ENCODE measurements around the gene ADAM15. TPM values are rescaled to one million over a fixed set of nuclear protein-coding genes. Genes with fewer than 3 reads are reported as not detected.

The ADAM15 gene
- total RNA-seq, 1 experiment from 2014 or later, result 38.4 TPM

DNA sequence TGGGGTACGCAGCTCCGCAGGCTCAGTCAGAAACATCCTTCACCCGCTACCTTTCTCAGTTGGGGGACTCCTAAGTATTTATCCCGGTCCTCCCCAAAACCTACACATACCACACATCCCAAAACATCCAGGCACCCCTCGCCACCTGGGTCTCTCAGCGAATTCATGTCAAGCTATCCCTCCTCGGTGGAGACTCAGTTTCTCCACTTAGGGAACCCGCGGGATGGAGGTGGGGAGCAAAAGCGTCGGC lies 49.8 kb upstream of the ADAM15 start:
- H3K36me3 Mint-ChIP-seq, result no peaks in the 10 kb centered on the region
- peaks cover 34% of the 10 kb centered on the region for H3K4me1 Mint-ChIP-seq
- peak overlapping the region; percentile 63; the same call in 1 of the 2 replicates for H3K27ac Mint-ChIP-seq
- no peak for TF ChIP-seq ZNF263 (CRISPR knock-in tag; IDR thresholded peaks at IDR 0.05; ENCODE audit: low read depth)
- no peak for TF ChIP-seq SP1 (CRISPR knock-in tag; conservative IDR thresholded peaks at IDR 0.05)
- TF ChIP-seq, protein P1, sequence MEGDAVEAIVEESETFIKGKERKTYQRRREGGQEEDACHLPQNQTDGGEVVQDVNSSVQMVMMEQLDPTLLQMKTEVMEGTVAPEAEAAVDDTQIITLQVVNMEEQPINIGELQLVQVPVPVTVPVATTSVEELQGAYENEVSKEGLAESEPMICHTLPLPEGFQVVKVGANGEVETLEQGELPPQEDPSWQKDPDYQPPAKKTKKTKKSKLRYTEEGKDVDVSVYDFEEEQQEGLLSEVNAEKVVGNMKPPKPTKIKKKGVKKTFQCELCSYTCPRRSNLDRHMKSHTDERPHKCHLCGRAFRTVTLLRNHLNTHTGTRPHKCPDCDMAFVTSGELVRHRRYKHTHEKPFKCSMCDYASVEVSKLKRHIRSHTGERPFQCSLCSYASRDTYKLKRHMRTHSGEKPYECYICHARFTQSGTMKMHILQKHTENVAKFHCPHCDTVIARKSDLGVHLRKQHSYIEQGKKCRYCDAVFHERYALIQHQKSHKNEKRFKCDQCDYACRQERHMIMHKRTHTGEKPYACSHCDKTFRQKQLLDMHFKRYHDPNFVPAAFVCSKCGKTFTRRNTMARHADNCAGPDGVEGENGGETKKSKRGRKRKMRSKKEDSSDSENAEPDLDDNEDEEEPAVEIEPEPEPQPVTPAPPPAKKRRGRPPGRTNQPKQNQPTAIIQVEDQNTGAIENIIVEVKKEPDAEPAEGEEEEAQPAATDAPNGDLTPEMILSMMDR (IDR thresholded peaks at IDR 0.05), result no peak
- DNase-seq (ENCODE audit: low spot score) (no peak), ATAC-seq (no peak)
- ChIA-PET POLR2A (interaction anchor here (0.8 to 13.0 kb wide), 5 partner anchors 15 to 30 kb away, joined by 3 to 176 read pairs (median 21); partner anchors contain the start of genes CKS1B, FLAD1 and SHC1), CTCF (interaction anchor here (0.6 to 10.3 kb wide), 16 partner anchors 9 to 172 kb away, joined by 3 to 176 read pairs (median 7); partner anchors contain the start of genes ADAM15, KRTCAP2, LENEP and PBXIP1)
- H3K4me3 Mint-ChIP-seq, result peak overlapping the region; percentile 88
- no peaks in the 10 kb centered on the region for H3K9me3 Mint-ChIP-seq
- H3K27me3 Mint-ChIP-seq (ENCODE audit: low read depth), result no peaks in the 10 kb centered on the region; the same call in 1 of the 2 replicates

DNA sequence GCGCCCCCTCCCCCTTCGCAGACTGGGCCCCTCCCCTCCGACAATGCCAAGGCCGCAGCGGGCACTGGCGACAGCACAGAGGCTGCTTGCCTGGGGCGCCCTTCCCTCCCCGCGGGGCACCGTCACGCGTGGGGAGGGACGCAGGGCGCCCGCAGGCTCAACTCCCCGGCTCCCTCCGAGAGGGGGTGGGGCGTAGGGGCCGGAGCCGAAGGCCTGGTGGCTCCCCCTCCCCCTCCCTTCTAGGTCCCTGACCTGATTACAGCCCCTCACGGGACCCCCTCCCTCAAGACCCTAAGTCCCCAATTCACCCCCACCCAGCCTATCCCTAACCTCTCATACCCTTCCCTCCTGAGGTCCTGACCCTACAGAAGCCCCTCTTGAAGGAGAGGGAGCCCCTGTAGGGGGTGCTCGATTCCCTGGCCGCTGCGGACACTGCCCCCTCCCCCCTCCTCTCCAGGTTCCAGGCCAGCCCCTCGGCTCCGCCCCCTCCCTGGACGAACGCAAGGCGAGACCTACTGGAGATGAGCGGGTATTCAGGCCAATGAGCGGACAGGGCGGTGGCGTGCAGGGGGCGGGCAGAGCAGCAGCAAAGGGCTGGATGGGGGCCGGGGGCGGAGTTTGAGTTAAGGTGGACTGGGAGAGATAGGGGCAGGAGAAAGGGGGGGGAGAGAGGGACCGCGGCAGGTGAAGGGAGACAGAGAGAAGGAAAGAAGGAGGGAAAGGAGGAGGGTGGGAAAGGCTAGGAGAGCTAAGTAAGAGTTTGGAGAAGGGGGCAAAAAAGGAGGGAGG lies 49.2 kb upstream of the ADAM15 start:
- CTCF ChIA-PET, result interaction anchor here (0.6 to 10.3 kb wide), 22 partner anchors 9 to 171 kb away, joined by 3 to 176 read pairs (median 6); partner anchors contain the start of genes ADAM15, KRTCAP2, LENEP and PBXIP1
- peak; percentile 73 for ATAC-seq
- POLR2A ChIA-PET, result interaction anchor here (0.8 to 13.0 kb wide), 5 partner anchors 14 to 31 kb away, joined by 3 to 176 read pairs (median 21); partner anchors contain the start of genes CKS1B, FLAD1 and SHC1
- H3K4me1 Mint-ChIP-seq, result peaks cover 39% of the 10 kb centered on the region
- no peaks in the 10 kb centered on the region; the same call in 1 of the 2 replicates for H3K27me3 Mint-ChIP-seq (ENCODE audit: low read depth)
- no peaks in the 10 kb centered on the region for H3K36me3 Mint-ChIP-seq
- peak overlapping the region; percentile 88 for H3K4me3 Mint-ChIP-seq
- peak; percentile 100 for DNase-seq (ENCODE audit: low spot score)
- peak overlapping the region; percentile 57; the same call in 1 of the 2 replicates for H3K27ac Mint-ChIP-seq
- no peaks in the 10 kb centered on the region for H3K9me3 Mint-ChIP-seq
- TF ChIP-seq, protein P2, sequence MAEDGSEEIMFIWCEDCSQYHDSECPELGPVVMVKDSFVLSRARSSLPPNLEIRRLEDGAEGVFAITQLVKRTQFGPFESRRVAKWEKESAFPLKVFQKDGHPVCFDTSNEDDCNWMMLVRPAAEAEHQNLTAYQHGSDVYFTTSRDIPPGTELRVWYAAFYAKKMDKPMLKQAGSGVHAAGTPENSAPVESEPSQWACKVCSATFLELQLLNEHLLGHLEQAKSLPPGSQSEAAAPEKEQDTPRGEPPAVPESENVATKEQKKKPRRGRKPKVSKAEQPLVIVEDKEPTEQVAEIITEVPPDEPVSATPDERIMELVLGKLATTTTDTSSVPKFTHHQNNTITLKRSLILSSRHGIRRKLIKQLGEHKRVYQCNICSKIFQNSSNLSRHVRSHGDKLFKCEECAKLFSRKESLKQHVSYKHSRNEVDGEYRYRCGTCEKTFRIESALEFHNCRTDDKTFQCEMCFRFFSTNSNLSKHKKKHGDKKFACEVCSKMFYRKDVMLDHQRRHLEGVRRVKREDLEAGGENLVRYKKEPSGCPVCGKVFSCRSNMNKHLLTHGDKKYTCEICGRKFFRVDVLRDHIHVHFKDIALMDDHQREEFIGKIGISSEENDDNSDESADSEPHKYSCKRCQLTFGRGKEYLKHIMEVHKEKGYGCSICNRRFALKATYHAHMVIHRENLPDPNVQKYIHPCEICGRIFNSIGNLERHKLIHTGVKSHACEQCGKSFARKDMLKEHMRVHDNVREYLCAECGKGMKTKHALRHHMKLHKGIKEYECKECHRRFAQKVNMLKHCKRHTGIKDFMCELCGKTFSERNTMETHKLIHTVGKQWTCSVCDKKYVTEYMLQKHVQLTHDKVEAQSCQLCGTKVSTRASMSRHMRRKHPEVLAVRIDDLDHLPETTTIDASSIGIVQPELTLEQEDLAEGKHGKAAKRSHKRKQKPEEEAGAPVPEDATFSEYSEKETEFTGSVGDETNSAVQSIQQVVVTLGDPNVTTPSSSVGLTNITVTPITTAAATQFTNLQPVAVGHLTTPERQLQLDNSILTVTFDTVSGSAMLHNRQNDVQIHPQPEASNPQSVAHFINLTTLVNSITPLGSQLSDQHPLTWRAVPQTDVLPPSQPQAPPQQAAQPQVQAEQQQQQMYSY (CRISPR knock-in tag; IDR thresholded peaks at IDR 0.05), result peak; percentile 64
- no peak for TF ChIP-seq ZNF671 (CRISPR knock-in tag; IDR thresholded peaks at IDR 0.05)
- TF ChIP-seq CREB1 (CRISPR knock-in tag; IDR thresholded peaks at IDR 0.05), result no peak
- TF ChIP-seq TEAD1 (CRISPR knock-in tag; IDR thresholded peaks at IDR 0.05), result no peak
- TF ChIP-seq, protein P3, sequence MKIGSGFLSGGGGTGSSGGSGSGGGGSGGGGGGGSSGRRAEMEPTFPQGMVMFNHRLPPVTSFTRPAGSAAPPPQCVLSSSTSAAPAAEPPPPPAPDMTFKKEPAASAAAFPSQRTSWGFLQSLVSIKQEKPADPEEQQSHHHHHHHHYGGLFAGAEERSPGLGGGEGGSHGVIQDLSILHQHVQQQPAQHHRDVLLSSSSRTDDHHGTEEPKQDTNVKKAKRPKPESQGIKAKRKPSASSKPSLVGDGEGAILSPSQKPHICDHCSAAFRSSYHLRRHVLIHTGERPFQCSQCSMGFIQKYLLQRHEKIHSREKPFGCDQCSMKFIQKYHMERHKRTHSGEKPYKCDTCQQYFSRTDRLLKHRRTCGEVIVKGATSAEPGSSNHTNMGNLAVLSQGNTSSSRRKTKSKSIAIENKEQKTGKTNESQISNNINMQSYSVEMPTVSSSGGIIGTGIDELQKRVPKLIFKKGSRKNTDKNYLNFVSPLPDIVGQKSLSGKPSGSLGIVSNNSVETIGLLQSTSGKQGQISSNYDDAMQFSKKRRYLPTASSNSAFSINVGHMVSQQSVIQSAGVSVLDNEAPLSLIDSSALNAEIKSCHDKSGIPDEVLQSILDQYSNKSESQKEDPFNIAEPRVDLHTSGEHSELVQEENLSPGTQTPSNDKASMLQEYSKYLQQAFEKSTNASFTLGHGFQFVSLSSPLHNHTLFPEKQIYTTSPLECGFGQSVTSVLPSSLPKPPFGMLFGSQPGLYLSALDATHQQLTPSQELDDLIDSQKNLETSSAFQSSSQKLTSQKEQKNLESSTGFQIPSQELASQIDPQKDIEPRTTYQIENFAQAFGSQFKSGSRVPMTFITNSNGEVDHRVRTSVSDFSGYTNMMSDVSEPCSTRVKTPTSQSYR (CRISPR knock-in tag; IDR thresholded peaks at IDR 0.05), result 0 out of 2 replicates have a peak, but pooled peaks have one; percentile 17
- TF ChIP-seq, protein P4, sequence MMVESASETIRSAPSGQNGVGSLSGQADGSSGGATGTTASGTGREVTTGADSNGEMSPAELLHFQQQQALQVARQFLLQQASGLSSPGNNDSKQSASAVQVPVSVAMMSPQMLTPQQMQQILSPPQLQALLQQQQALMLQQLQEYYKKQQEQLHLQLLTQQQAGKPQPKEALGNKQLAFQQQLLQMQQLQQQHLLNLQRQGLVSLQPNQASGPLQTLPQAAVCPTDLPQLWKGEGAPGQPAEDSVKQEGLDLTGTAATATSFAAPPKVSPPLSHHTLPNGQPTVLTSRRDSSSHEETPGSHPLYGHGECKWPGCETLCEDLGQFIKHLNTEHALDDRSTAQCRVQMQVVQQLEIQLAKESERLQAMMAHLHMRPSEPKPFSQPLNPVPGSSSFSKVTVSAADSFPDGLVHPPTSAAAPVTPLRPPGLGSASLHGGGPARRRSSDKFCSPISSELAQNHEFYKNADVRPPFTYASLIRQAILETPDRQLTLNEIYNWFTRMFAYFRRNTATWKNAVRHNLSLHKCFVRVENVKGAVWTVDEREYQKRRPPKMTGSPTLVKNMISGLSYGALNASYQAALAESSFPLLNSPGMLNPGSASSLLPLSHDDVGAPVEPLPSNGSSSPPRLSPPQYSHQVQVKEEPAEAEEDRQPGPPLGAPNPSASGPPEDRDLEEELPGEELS (CRISPR knock-in tag; IDR thresholded peaks at IDR 0.05), result no peak
- TF ChIP-seq, protein P5, sequence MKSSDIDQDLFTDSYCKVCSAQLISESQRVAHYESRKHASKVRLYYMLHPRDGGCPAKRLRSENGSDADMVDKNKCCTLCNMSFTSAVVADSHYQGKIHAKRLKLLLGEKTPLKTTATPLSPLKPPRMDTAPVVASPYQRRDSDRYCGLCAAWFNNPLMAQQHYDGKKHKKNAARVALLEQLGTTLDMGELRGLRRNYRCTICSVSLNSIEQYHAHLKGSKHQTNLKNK (CRISPR knock-in tag; IDR thresholded peaks at IDR 0.05), result no peak
- no peak for TF ChIP-seq HMGA2 (CRISPR knock-in tag; IDR thresholded peaks at IDR 0.05)
- TF ChIP-seq ZNF219 (CRISPR knock-in tag; IDR thresholded peaks at IDR 0.05; ENCODE audit: borderline replicate concordance), result 0 out of 2 replicates have a peak, but pooled peaks have one; percentile 67
- TF ChIP-seq, protein P6, sequence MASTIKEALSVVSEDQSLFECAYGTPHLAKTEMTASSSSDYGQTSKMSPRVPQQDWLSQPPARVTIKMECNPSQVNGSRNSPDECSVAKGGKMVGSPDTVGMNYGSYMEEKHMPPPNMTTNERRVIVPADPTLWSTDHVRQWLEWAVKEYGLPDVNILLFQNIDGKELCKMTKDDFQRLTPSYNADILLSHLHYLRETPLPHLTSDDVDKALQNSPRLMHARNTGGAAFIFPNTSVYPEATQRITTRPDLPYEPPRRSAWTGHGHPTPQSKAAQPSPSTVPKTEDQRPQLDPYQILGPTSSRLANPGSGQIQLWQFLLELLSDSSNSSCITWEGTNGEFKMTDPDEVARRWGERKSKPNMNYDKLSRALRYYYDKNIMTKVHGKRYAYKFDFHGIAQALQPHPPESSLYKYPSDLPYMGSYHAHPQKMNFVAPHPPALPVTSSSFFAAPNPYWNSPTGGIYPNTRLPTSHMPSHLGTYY (CRISPR knock-in tag; IDR thresholded peaks at IDR 0.05), result no peak
- TF ChIP-seq NFYB (CRISPR knock-in tag; conservative IDR thresholded peaks at IDR 0.05; ENCODE audit: low read depth), result peak; percentile 94
- TF ChIP-seq, protein P7, sequence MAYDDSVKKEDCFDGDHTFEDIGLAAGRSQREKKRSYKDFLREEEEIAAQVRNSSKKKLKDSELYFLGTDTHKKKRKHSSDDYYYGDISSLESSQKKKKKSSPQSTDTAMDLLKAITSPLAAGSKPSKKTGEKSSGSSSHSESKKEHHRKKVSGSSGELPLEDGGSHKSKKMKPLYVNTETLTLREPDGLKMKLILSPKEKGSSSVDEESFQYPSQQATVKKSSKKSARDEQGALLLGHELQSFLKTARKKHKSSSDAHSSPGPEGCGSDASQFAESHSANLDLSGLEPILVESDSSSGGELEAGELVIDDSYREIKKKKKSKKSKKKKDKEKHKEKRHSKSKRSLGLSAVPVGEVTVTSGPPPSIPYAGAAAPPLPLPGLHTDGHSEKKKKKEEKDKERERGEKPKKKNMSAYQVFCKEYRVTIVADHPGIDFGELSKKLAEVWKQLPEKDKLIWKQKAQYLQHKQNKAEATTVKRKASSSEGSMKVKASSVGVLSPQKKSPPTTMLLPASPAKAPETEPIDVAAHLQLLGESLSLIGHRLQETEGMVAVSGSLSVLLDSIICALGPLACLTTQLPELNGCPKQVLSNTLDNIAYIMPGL (CRISPR knock-in tag; IDR thresholded peaks at IDR 0.05), result no peak
- TF ChIP-seq SMAD3 (CRISPR knock-in tag; IDR thresholded peaks at IDR 0.05; ENCODE audit: borderline replicate concordance), result no peak
- TF ChIP-seq GABPB1 (CRISPR knock-in tag; IDR thresholded peaks at IDR 0.05), result no peak
- TF ChIP-seq, protein P8, sequence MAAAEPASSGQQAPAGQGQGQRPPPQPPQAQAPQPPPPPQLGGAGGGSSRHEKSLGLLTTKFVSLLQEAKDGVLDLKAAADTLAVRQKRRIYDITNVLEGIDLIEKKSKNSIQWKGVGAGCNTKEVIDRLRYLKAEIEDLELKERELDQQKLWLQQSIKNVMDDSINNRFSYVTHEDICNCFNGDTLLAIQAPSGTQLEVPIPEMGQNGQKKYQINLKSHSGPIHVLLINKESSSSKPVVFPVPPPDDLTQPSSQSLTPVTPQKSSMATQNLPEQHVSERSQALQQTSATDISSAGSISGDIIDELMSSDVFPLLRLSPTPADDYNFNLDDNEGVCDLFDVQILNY (CRISPR knock-in tag; IDR thresholded peaks at IDR 0.05), result no peak

Measured in WTC11 (cell line).